ENCODE measurements around the gene ELAVL1. TPM values are rescaled to one million over a fixed set of nuclear protein-coding genes. Genes with fewer than 3 reads are reported as not detected.

Gene ELAVL1
- polyA plus RNA-seq, 1 donor from 2014 or later, result 19.1 TPM

GRCh38 chr19:7912144-7912696 lies 93.2 kb downstream of the ELAVL1 start:
- Histone ChIP-seq H3K4me3 (ENCODE audit: low read length) (no peak overlapping the region), H2AFZ (ENCODE audit: low read depth, low read length) (no peak overlapping the region), H3K36me3 (ENCODE audit: insufficient read depth, low read length) (no peaks in the 10 kb centered on the region), H3K27me3 (ENCODE audit: insufficient read depth, low read depth, low read length) (peaks cover 32% of the 10 kb centered on the region), H3K4me2 (ENCODE audit: low read length) (no peak overlapping the region), H3K9me2 (ENCODE audit: insufficient read depth, low read length) (no peaks in the 10 kb centered on the region), H4K20me1 (ENCODE audit: insufficient read depth) (no peaks in the 10 kb centered on the region), H3K27ac (ENCODE audit: low read length) (no peak overlapping the region), H3K9me3 (ENCODE audit: low read length) (no peaks in the 10 kb centered on the region), H3K79me2 (replicated peaks; ENCODE audit: insufficient read depth, low read length) (no peaks in the 10 kb centered on the region), H3F3A (ENCODE audit: insufficient read depth, low read length, poor library complexity, severe bottlenecking) (no peaks in the 10 kb centered on the region), H3K9ac (ENCODE audit: low read length) (no peak overlapping the region)
- no peak for TF ChIP-seq SMC3 (conservative IDR thresholded peaks at IDR 0.05; ENCODE audit: poor library complexity)
- TF ChIP-seq, protein P1, sequence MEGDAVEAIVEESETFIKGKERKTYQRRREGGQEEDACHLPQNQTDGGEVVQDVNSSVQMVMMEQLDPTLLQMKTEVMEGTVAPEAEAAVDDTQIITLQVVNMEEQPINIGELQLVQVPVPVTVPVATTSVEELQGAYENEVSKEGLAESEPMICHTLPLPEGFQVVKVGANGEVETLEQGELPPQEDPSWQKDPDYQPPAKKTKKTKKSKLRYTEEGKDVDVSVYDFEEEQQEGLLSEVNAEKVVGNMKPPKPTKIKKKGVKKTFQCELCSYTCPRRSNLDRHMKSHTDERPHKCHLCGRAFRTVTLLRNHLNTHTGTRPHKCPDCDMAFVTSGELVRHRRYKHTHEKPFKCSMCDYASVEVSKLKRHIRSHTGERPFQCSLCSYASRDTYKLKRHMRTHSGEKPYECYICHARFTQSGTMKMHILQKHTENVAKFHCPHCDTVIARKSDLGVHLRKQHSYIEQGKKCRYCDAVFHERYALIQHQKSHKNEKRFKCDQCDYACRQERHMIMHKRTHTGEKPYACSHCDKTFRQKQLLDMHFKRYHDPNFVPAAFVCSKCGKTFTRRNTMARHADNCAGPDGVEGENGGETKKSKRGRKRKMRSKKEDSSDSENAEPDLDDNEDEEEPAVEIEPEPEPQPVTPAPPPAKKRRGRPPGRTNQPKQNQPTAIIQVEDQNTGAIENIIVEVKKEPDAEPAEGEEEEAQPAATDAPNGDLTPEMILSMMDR (IDR thresholded peaks at IDR 0.05; ENCODE audit: poor library complexity, severe bottlenecking), result no peak

DNA sequence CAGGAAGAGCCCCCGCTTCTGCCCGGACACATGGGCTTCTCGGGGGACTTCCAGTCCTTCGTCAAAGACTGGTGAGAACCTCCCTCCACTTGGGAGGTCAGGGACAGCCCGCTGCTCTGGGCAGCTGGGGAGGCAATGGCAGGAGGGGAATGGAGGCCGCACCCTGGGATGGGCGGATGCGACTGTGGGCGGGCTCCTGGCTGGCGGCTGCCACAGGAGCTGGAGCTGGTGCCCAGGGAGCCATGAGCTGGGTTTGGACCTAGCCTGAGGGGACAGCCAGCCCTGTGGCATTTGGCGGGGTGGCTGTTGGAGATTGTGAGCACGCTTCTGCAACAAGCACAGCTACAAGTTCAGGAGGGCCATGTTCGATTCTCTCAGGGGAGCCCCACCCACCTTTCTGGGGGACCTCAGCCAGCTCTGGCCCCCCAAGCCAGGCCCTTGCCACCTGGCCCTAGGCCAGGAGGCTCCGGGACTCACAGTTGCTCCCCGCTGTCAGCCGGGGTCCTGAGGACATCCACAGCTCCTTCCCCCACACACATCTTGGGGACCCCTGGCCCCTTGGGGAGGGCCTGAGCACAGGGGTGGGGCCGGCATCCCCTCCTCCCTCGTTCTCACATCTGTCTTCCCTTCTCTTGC lies 93.8 kb downstream of the ELAVL1 start:
- TF ChIP-seq REST (IDR thresholded peaks at IDR 0.05; ENCODE audit: borderline replicate concordance) (no peak), RAD21 (conservative IDR thresholded peaks at IDR 0.05) (no peak), MXI1 (conservative IDR thresholded peaks at IDR 0.05; ENCODE audit: poor library complexity, severe bottlenecking) (no peak), TAF1 (IDR thresholded peaks at IDR 0.05; ENCODE audit: low read depth) (no peak), SMC3 (conservative IDR thresholded peaks at IDR 0.05; ENCODE audit: poor library complexity) (no peak)
- no peak overlapping the region for H2AFZ ChIP-seq (ENCODE audit: low read depth, low read length)
- no peaks in the 10 kb centered on the region for H3F3A ChIP-seq (ENCODE audit: insufficient read depth, low read length, poor library complexity, severe bottlenecking)
- no peaks in the 10 kb centered on the region for H3K36me3 ChIP-seq (ENCODE audit: insufficient read depth, low read length)
- H3K4me2 ChIP-seq (ENCODE audit: low read length), result no peak overlapping the region
- H3K9ac ChIP-seq (ENCODE audit: low read length), result no peak overlapping the region
- H3K27ac ChIP-seq (ENCODE audit: low read length), result no peak overlapping the region
- no peaks in the 10 kb centered on the region for H3K9me3 ChIP-seq (ENCODE audit: low read length)
- no peaks in the 10 kb centered on the region for H4K20me1 ChIP-seq (ENCODE audit: insufficient read depth)
- H3K27me3 ChIP-seq (ENCODE audit: insufficient read depth, low read depth, low read length), result peaks cover 27% of the 10 kb centered on the region
- no peaks in the 10 kb centered on the region for H3K9me2 ChIP-seq (ENCODE audit: insufficient read depth, low read length)
- H3K4me3 ChIP-seq (ENCODE audit: low read length), result no peak overlapping the region
- H3K79me2 ChIP-seq (replicated peaks; ENCODE audit: insufficient read depth, low read length), result no peaks in the 10 kb centered on the region

Data from neural cell (in vitro differentiated cells).